Adrenal gland (tissue), 12 donors: ENCODE data around the gene NGFR. TPM values are rescaled to one million over a fixed set of nuclear protein-coding genes. Genes with fewer than 3 reads are reported as not detected.

Experiments
- DNase-seq, 7 donors: peaks; one replicate each; pipeline ENCODE4 v3.0.0-alpha.2; 2019 to 2020
- H3K27ac ChIP-seq, 5 donors: fragments of 200-600 bp; sonication (generic) in 4 of 5; 1 replicate in 3 of 5; 2 replicates in 2 of 5; pipeline versions ENCODE4 v1.5.1 to v1.8.0; 2016 to 2020; ENCODE audit warnings: mild to moderate bottlenecking in 1 of 5
- H3K27me3 ChIP-seq: fragments of 200-600 bp; 2 replicates; pipeline ENCODE4 v1.8.0; 2021
- H3K36me3 ChIP-seq, 2 donors: fragments of 200-600 bp; replicated peaks in 1 of 2; 1 replicate in 1 of 2; 2 replicates in 1 of 2; pipeline versions ENCODE4 v1.5.1 to v1.8.0; 2018 to 2022
- H3K4me1 ChIP-seq, 2 donors: fragments of 200-600 bp; replicated peaks in 1 of 2; 1 replicate in 1 of 2; 2 replicates in 1 of 2; pipeline versions ENCODE4 v1.5.1 to v1.8.0; 2018 to 2021
- H3K4me3 ChIP-seq, 4 donors: fragments of 200-600 bp; sonication (generic) in 3 of 4; one replicate each; pipeline ENCODE4 v1.5.1; 2016 to 2018
- H3K9me3 ChIP-seq, 3 donors: fragments of 200-600 bp; sonication (generic) in 1 of 3; replicated peaks in 1 of 3; 1 replicate in 2 of 3; 2 replicates in 1 of 3; pipeline versions ENCODE4 v1.5.1 to v1.8.0; 2016 to 2021
- CTCF ChIP-seq, 6 experiments: fragments of 450-650 bp in 4 of 6; fragments of 200-600 bp in 2 of 6; sonication (generic) in 1 of 6; IDR thresholded peaks; 1 replicate in 5 of 6; 2 replicates in 1 of 6; pipeline versions ENCODE4 v1.5.1 to v1.8.0; 2016 to 2021; ENCODE audit warnings: antibody characterized with exemption in 6 of 6, mild to moderate bottlenecking in 2 of 6, moderate library complexity in 1 of 6
- POLR2A ChIP-seq, 2 donors: fragments of 450-650 bp; IDR thresholded peaks; one replicate each; pipeline ENCODE4 v1.6.1; 2017; ENCODE audit warnings: antibody characterized with exemption in 2 of 2, mild to moderate bottlenecking in 2 of 2, moderate library complexity in 1 of 2
- WGBS, 4 donors: extraction: QIAGEN DNeasy Blood & Tissue Kit in 2 of 4; methylation state at CpG; one replicate each; pipeline versions ENCODE4 v1.1.5 to v1.1.7; 2013 to 2017; 5-methylcytosine and 5-hydroxymethylcytosine counted together
- intact Hi-C, 2 donors: fragments of 100-400 bp; cut with DNase I; formaldehyde crosslinking; loops; one replicate each; pipeline versions ENCODE4 v1.14.1 to v1.15.0; 2022 to 2023
- polyA plus RNA-seq, 3 donors: library from polyadenylated mRNA; stranded (reverse); fragments of 200-250 nt in 2 of 3; fragments of 350-450 nt in 1 of 3; fragmentation: Illumina TruSeq in 1 of 3; extraction: RNeasy Lipid Tissue Mini Kit (QIAGEN cat#74804) in 1 of 3; gene quantifications; one replicate each; pipeline ENCODE4 v1.2.3, GENCODE V29; 2013 to 2014
- total RNA-seq, 9 donors: library from RNA; depleted of rRNA in 4 of 9; stranded (reverse); fragments of >200 nt in 4 of 9; fragments of 120-200 nt in 1 of 9; fragmentation: NEBNext Ultra II Directional in 1 of 9; extraction: Animal tissue kit (Norgen Biotek cat#: 25700) in 1 of 9; gene quantifications; one replicate each; pipeline versions ENCODE4 v1.1.0 to v1.2.4, GENCODE V29; 2013 to 2023
- donor health status: healthy with polysubstance abuse.
- donor health status: Bipolar disorder and iron deficiency.
- donor health status: DM: yes; HTN: yes; CAD: no.
- donor health status: DM: no; HTN: no; CAD: no.
- donor health status: DM: no; HTN: no; CAD: no.
- donor health status: DM: yes; HTN: yes; CAD: no.

The NGFR gene
- total and polyA plus RNA-seq, 12 donors = 4.2 to 77.8 (median 25.9) TPM

DNA sequence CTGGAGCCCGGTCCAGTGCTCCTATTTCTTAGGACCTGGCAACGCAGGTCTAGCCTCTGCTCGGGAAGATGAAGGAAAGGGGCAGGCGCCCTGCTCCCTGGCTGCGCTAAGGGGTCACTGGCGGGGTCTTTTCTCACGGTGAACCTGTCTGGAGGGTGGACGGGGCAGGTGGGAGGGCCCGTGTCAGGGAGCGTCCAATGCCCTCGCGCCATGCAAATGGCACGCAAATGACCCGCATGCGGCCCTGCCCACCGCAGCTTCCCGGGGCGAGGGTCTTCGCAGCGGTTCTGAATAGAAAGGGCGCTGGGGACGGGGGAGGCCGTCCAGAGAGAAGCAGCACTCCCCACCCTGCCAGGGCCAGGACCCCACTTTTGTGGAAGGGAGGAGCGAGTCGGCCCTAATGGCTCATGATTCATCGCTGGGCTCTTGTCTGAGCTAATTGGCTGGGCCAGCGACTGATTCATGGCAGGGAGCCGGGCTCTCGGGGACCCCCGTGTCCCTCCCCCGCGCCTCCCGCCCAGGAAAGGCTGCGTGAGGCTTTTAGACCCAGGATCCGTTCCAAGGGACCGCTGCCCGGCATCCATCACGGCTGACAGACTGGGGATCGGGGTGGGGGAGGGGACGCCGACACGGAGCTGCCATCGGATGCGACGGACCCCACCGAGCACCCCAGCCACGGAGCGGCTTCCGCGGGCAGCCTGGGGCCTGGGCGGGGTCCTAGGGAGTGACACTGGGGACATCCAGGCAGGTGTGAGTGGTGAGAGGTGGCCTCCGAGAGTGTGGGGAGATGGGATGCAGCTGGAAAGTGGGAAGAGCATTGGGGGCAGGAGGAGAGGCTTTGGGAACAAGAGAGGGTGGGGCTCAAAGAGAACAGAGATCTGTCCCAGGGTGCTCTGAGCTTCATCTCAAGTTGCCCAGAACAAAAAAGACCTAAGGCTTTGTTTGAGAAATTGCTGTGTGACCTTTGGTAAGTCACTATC, 25.0 kb upstream of the NGFR start:
- Histone ChIP-seq H3K36me3 (no peaks in the 10 kb centered on the region), H3K27me3 (peaks cover 22% of the 10 kb centered on the region), H3K9me3 (no peaks in the 10 kb centered on the region), H3K27ac (peak overlapping the region in 1 of 5 donors; percentile 5), H3K4me3 (no peak overlapping the region), H3K4me1 (peaks cover 4 to 22% of the 10 kb centered on the region in 2 donors)
- intact Hi-C loops = no loop called here
- TF ChIP-seq POLR2A (IDR thresholded peaks at IDR 0.05) = no peak
- TF ChIP-seq CTCF (IDR thresholded peaks at IDR 0.05) = no peak
- DNase-seq = peak in 5 of 7 donors; percentile 12 to 51 (median 25)
- WGBS, 4 donors = 8 to 17% (median 12%) methylated on average over 23 to 52 of the region's 52 CpGs

DNA sequence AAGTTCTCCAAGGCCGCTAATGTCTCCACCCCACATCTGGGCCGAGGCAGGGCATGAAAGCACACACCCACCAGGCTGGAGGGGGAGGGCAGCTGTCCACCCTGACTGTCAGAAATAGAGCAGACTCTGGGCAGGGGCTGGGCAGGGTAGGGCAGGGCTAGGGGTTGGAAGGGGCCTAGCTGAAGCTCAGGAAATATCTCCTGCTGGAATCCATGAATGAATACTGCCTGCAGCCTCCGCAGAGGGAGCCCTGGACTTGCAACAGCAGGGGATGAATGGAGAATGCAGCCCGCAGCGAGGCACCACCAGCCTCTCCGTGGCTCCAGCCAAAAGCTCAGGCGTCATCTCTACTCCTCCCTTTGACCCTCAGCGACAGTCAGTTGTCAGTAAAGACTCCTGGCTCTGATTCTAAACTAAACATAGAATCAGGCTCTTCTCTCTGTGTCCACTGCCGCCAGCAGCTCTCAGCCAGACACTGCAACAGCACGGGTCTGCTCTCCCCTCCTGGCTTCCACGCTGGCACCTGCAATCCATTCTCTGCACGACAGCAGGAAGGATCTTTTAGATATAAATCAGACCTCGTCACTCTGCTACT, 23.9 kb upstream of the NGFR start:
- no peak overlapping the region for H3K4me3 ChIP-seq
- H3K27me3 ChIP-seq = peaks cover 22% of the 10 kb centered on the region
- intact Hi-C loops = no loop called here
- TF ChIP-seq POLR2A (IDR thresholded peaks at IDR 0.05) (no peak), CTCF (IDR thresholded peaks at IDR 0.05) (no peak)
- no peaks in the 10 kb centered on the region for H3K9me3 ChIP-seq
- 13 to 23% (median 18%) methylated on average over 13 of the region's 13 CpGs for WGBS, 4 donors
- peak in 5 of 7 donors; percentile 22 to 59 (median 41) for DNase-seq
- no peaks in the 10 kb centered on the region for H3K36me3 ChIP-seq
- peaks cover 4 to 22% of the 10 kb centered on the region in 2 donors for H3K4me1 ChIP-seq
- peak overlapping the region in 1 of 5 donors; percentile 45 for H3K27ac ChIP-seq

DNA sequence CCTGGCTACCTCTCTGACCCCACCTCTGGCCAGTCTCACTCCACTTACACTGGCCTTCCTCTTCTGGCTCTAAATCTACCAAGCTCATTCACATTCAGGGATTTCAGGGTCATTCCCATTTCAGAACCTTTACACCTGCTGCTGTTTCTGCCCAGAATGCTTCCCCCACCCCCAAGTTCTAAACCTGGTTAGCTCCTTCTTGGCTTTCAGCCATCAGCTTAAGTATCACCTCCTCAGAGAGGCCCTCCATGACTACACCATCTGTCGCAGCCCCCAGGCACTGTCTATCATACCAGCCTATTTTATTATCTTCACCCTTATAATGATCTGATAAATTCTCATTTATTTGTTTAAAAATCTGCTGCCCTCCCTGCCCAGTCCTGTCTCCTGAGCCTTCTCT, 23.3 kb upstream of the NGFR start:
- Histone ChIP-seq H3K9me3 (no peaks in the 10 kb centered on the region), H3K27me3 (peaks cover 22% of the 10 kb centered on the region), H3K27ac (peak overlapping the region in 1 of 5 donors; percentile 45), H3K4me1 (peaks cover 4 to 22% of the 10 kb centered on the region in 2 donors), H3K4me3 (no peak overlapping the region), H3K36me3 (no peaks in the 10 kb centered on the region)
- TF ChIP-seq CTCF (IDR thresholded peaks at IDR 0.05) (no peak), POLR2A (IDR thresholded peaks at IDR 0.05) (no peak)
- 71 to 92% (median 87%) methylated on average over 1 of the region's 1 CpG for WGBS, 4 donors
- intact Hi-C loops = no loop called here
- DNase-seq = no peak

- TF ChIP-seq CTCF (IDR thresholded peaks at IDR 0.05) (no peak), POLR2A (IDR thresholded peaks at IDR 0.05) (no peak)
- Histone ChIP-seq H3K36me3 (no peaks in the 10 kb centered on the region), H3K4me3 (no peak overlapping the region), H3K27ac (no peak overlapping the region), H3K4me1 (peaks cover 4 to 22% of the 10 kb centered on the region in 2 donors), H3K27me3 (peaks cover 22% of the 10 kb centered on the region), H3K9me3 (no peaks in the 10 kb centered on the region)
- intact Hi-C loops = no loop called here
- 38 to 82% (median 58%) methylated on average over 1 to 5 of the region's 5 CpGs for WGBS, 4 donors
- DNase-seq = peak in 3 of 7 donors; percentile 23 to 36 (median 29)
Observed at GRCh38 chr17:49472527-49472926, 22.6 kb upstream of the NGFR start.
